GM06990 (cell line): ENCODE data around the gene TMC8.

ENCODE experiments used
- DNase-seq: peaks from one replicate; pipeline ENCODE4 v3.0.0-alpha.2; 2011; ENCODE audit not compliant: insufficient read length; ENCODE audit errors: extremely low read depth
- H3K27me3 ChIP-seq: replicated peaks from 2 replicates; pipeline ENCODE4 v1.6.0; 2011; ENCODE audit warnings: low read length; ENCODE audit not compliant: control insufficient read depth, insufficient read depth
- H3K36me3 ChIP-seq: 2 replicates; pipeline ENCODE4 v1.5.1; 2011; ENCODE audit warnings: low read length; ENCODE audit not compliant: control insufficient read depth, insufficient read depth
- H3K4me3 ChIP-seq: replicated peaks from 2 replicates; pipeline ENCODE4 v1.5.1; 2011; ENCODE audit warnings: low read depth, mild to moderate bottlenecking, control low read depth, low read length
- CTCF ChIP-seq: IDR thresholded peaks from 2 replicates; pipeline ENCODE4 v1.5.1; 2011; ENCODE audit warnings: low read length, control low read depth, mild to moderate bottlenecking, inconsistent platforms; ENCODE audit not compliant: insufficient read depth, poor library complexity, severe bottlenecking

The TMC8 gene

GRCh38 chr17:78131172-78132083, 857 bp downstream of the TMC8 start:
- peak; percentile 63 for DNase-seq
- no peak for TF ChIP-seq CTCF
- no peaks in the 10 kb centered on the region for H3K27me3 ChIP-seq
- H3K36me3 ChIP-seq: peaks cover 31% of the 10 kb centered on the region
- peak overlapping the region; percentile 72 for H3K4me3 ChIP-seq

DNA sequence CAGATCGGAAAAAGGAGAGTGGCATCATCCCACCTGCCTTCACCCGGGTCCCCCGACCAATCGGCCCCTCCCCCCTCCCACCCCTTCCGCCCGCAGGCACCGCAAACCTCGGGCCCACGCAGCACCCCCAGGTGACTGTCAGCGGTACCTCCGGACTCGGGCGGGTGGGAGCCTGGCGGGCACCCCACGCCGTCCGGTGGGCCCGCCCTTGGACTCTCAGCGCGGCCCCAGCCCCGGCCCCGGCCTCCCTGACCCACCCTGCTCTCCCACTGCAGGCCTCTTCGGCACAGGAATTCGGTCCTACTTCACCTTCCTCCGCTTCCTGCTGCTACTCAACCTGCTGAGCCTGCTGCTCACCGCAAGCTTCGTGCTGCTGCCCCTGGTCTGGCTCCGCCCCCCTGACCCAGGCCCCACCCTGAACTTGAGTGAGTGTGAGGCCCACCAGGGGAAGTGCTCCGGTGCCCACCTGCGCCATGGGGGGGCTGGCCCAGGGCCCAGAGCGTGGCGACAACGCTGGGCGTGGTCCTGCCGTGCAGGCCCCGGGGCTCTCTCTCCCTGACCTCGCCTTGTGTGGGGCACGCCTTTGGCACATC, 1.6 kb downstream of the TMC8 start:
- DNase-seq: peak; percentile 87
- H3K4me3 ChIP-seq: peak overlapping the region; percentile 72
- peak; percentile 31 for TF ChIP-seq CTCF
- H3K36me3 ChIP-seq: peaks cover 35% of the 10 kb centered on the region
- H3K27me3 ChIP-seq: no peaks in the 10 kb centered on the region

DNA sequence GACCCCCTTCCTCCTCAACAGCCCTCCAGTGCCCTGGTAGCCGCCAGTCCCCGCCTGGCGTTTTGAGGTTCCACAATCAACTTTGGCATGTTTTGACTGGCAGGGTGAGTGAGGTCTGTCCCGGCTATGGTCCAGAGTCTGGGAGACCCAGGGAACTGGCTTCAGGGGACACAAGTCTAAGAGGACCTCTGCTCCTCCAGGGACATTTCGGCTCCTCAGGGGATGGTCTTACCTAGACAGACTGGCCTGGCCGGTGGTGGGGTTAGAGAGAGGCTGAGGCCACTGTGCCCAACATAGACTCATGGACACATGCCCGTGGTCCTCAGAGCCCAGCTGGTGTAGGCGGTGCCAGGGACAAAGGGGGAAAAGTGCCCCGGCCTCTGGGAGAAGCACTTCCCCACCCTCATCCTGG, 2.2 kb downstream of the TMC8 start:
- no peak for TF ChIP-seq CTCF
- no peak for DNase-seq
- Histone ChIP-seq H3K4me3 (peak overlapping the region; percentile 72), H3K36me3 (peaks cover 36% of the 10 kb centered on the region), H3K27me3 (no peaks in the 10 kb centered on the region)

DNA sequence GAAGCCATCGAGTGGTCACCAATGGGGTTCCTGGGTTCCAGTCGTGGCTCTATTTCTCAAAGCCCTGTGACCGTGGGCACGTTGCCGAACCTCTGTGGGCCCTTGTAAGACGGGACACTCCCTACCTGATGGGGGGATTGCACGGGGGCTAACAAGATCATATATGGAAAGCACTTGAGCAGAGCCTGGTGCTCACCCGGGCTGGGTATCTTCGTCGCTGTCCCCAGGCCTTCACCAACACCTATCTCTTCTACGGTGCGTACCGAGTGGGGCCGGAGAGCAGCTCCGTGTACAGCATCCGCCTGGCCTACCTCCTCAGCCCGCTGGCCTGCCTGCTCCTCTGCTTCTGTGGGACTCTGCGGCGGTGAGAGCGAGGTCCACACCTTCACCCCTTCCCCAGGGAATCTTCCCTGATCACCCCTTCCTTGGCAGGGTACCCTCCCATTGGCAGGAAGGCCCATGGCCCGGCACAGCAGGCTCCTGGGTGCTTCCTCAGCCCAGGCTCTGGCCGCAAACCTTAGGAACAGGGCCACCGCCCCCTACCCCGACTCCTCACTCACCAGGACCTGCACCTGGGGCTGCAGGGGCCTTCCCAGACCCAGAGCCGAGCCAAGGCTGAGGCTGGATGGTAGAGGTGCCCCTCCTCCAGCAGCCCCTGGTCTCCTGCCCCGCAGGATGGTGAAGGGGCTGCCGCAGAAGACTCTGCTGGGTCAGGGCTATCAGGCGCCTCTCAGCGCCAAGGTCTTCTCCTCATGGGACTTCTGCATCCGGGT, 2.8 kb downstream of the TMC8 start:
- no peak for TF ChIP-seq CTCF
- Histone ChIP-seq H3K36me3 (peaks cover 37% of the 10 kb centered on the region), H3K4me3 (peak overlapping the region; percentile 72), H3K27me3 (no peaks in the 10 kb centered on the region)
- DNase-seq: no peak

GRCh38 chr17:78133971-78134898, 3.7 kb downstream of the TMC8 start:
- TF ChIP-seq CTCF: peak; percentile 77
- Histone ChIP-seq H3K4me3 (peak overlapping the region; percentile 72), H3K36me3 (peaks cover 37% of the 10 kb centered on the region), H3K27me3 (no peaks in the 10 kb centered on the region)
- peak; percentile 81 for DNase-seq
